ENCODE results near the gene LRRFIP1. TPM values are rescaled to one million over a fixed set of nuclear protein-coding genes. Genes with fewer than 3 reads are reported as not detected.

The LRRFIP1 gene
- polyA plus RNA-seq, 4 donors = 60.2 to 103 (median 84.7) TPM

DNA sequence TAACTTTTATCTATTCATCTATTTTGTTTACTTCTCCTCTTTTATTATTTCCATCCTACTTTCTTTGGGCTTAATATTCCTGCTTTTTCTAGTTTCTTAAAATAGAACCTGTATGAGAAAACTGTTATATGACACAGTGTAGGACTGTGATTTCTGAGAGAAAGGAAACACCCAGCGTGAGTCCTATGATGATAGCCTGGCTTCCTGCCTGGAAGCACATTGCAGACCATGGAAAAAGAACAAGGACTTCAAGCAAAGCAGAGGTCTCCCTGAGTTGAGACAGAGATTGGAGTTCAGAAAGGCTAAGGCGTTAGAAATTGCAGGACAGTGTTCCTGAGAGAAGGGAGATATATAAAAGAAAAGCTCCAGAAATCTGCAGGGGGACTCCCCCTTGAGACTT is 178.9 kb downstream of the LRRFIP1 start:
- no peak for DNase-seq (ENCODE audit: low read depth in 4 of 4, low spot score in 3 of 4)

DNA sequence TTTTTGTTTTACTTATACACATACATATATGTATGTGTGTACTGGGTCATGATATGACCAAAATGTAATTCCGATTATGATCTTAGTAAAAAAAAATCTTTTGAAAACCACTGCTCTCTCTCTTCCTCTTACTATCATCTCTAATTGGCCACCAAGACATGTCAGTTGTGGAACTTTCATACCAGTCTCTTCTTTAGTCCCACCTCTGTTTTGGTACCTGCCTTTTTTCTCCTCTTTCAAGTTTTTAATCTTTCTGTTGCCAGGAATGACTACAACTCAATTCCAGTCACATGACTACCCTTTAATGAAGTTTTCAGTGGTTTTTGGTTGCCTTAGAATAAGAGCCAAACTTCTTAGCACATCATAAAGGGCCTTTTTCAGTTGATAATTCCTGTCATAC is 188.2 kb downstream of the LRRFIP1 start:
- DNase-seq (ENCODE audit: low read depth in 4 of 4, low spot score in 3 of 4) = no peak

DNA sequence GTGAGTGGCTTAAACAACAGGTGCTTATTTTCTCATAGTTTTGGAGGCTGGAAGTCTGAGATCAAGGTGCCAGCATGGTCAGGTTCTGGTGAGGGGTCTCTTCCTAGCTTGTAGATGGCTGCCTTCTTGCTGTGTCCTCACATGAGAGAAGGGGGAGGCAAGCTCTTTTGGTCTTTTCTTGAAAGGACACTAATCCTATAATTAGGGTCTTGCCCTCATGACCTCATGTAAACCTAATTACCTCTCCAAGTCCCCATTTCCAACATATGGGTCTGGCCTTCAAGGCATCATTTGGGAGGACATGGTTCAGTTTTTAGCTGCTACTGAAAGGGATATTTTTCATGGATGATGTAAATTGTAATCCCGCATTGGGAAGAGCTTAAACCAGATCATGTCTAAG is 189.1 kb downstream of the LRRFIP1 start:
- no peak for DNase-seq (ENCODE audit: low read depth in 4 of 4, low spot score in 3 of 4)

DNA sequence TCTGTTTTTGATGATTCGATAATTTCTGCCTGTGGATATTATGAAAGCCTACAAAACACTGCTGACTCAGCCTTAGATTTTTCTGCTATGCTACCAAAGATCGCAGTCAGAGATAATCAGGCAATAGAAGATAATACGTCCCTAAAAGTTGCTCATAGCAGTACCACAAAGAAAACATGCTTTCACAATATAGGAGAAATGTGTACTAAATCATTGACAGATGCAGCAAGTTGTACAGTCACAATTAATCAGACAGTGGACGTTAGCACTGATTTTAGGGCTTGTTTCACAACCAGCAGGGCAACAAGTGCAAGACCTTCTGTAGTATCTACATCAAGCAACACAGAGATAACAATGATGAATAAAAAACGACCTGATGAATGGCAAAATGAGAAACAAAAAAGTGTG is 190.7 kb downstream of the LRRFIP1 start:
- no peak for DNase-seq (ENCODE audit: low read depth in 4 of 4, low spot score in 3 of 4)

DNA sequence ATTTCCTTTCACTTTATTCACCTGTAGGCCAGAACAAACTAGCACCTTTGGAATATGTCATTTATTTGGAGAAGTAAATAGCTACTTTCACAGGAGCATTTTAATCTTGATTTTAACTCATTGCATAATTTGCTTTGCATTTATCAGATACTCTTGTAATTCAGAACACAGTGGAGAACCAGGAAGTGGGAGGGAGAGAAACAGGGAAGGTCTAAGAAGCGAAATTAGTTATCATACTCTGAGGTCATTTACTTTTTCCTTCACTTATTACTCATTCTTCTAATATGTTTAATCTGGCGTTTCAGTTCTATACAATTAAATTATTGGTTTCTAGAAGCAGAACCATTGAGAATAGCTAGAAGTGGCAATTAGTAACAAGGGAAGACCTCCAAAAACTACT is 191.8 kb downstream of the LRRFIP1 start:
- DNase-seq (ENCODE audit: low read depth in 4 of 4, low spot score in 3 of 4) = no peak

DNA sequence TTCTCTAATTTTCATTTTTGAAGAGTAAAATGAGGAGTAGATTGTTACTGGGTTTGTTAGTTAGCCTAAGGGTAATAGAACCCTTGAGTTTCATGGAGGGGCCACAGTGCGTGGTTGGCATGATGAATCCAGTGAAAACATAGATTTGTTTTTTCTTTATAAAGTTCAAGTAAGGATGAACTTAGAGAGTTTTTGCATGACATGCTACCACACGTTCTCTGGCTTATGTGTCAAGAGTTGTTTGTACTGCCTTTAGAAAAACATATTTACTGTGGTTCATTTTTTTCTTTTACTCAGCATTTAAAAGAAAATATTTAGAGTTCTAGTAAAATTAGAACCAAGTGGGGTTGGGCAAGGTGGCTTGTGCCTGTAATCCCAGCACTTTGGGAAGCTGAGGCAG is 193.0 kb downstream of the LRRFIP1 start:
- no peak for DNase-seq (ENCODE audit: low read depth in 4 of 4, low spot score in 3 of 4)

DNA sequence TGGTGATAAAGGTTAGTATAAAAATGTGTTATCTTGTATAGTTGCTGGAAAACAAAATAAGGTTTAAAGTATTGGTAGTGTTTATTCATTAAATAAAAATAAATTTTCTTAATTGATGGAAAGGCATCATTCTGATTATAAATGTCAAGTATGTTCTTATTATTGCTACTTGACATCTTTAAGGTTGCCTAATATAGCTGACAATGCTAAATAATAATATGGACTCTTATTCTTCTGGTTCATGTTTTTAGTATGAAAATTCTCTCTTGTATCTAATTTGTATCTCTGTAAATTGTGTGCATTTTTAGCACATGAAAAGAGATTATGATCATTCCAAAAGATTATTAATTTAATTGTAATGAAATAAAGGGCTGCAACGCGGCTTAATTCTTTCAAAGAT is 196.2 kb downstream of the LRRFIP1 start:
- no peak for DNase-seq (ENCODE audit: low read depth in 4 of 4, low spot score in 3 of 4)

DNA sequence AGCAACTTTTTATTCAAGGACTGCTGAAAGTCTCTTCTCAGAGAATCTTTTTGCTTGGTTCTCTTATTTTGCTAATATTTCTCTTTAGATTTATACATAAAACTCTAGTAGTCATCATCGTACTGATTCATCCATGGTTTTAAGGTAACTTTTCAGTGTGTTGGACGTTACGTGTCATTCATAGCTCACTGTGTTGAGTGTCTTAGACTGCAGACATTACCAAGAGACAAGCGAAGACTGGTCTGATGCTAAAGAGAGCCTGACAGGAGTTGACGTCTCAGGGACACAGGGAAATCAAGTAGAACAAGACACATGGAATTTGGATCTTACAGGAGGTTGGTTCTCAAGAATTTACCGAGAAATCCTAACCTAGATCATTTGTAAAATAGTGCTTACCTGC is 196.7 kb downstream of the LRRFIP1 start:
- DNase-seq (ENCODE audit: low read depth in 4 of 4, low spot score in 3 of 4) = no peak

DNA sequence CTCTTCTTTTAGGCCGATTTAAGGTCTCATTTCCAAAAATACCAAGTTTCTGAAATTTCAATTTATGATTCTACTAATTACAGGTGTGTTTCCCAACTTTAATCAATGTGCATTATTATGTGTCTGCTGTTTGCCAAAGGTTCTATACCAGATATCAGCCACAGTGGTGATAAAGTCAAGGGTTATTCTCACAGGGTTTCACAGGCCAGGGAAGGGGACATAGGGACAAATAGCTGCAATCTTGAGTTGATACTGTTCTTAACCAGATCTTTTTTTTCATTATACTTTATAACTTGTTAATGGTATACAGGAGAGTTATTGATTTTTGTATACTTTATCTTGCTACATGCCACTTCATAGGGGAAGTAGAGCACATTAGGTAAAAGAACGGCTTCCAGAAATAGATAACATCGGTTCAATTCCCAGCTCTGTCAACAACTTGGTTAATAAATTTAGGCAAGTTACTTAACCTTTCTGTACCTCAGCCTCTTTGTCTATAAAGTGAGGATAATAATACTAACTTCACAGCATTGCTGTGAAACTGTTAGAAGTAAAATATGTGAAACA is 200.1 kb downstream of the LRRFIP1 start:
- DNase-seq (ENCODE audit: low read depth in 4 of 4, low spot score in 3 of 4) = no peak

Other genes starting within 250 kb of the LRRFIP1 start
- 100 to 1,000 TPM; 200 to 266 (median 254) TPM for gene COL6A3, start 213.4 kb upstream of the LRRFIP1 start, polyA plus RNA-seq (ENCODE audit: insufficient read length in 4 of 4)
- 1 to 10 TPM in 3 of 4 donors, under 1 TPM in 1; 0.94 to 6.5 (median 3.1) TPM for gene MLPH, start 140.3 kb upstream of the LRRFIP1 start, polyA plus RNA-seq (ENCODE audit: insufficient read length in 4 of 4)
- gene PRLH, start 61.0 kb upstream of the LRRFIP1 start, polyA plus RNA-seq (ENCODE audit: insufficient read length in 4 of 4) = not detected
- 10 to 100 TPM in 2 of 4 donors, 1 to 10 TPM in 2; 1.7 to 21.3 (median 12.3) TPM for gene RAB17, start 36.9 kb upstream of the LRRFIP1 start, polyA plus RNA-seq (ENCODE audit: insufficient read length in 4 of 4)
- gene RBM44, start 171.2 kb downstream of the LRRFIP1 start, polyA plus RNA-seq (ENCODE audit: insufficient read length in 4 of 4) = 1 to 10 TPM in 1 of 4 donors, under 1 TPM in 3; 0.32 to 1.6 (median 0.46) TPM
- 1 to 10 TPM; 3.2 to 9.3 (median 6.1) TPM for gene RAMP1, start 232.0 kb downstream of the LRRFIP1 start, polyA plus RNA-seq (ENCODE audit: insufficient read length in 4 of 4)

All from left renal pelvis (tissue), 4 donors.